Testis (tissue), 3 donors: ENCODE data around the gene PTPRG. TPM values are rescaled to one million over a fixed set of nuclear protein-coding genes. Genes with fewer than 3 reads are reported as not detected.

Experiments
- DNase-seq: peaks from one replicate; pipeline ENCODE4 v3.0.0-alpha.2; 2019
- H3K27ac ChIP-seq, 2 donors: fragments of 200-600 bp; sonication (generic); one replicate each; pipeline ENCODE4 v1.5.1; 2019
- H3K27me3 ChIP-seq: fragments of 200-600 bp; sonication (generic); one replicate; pipeline ENCODE4 v1.5.1; 2019
- H3K36me3 ChIP-seq: fragments of 200-600 bp; sonication (generic); one replicate; pipeline ENCODE4 v1.5.1; 2017; ENCODE audit warnings: low read depth; ENCODE audit errors: missing control alignments
- H3K4me1 ChIP-seq: fragments of 200-600 bp; sonication (generic); one replicate; pipeline ENCODE4 v1.5.1; 2019
- H3K4me3 ChIP-seq, 2 donors: fragments of 200-600 bp; sonication (generic); one replicate each; pipeline ENCODE4 v1.5.1; 2017 to 2019
- H3K9me3 ChIP-seq: fragments of 200-600 bp; sonication (generic); one replicate; pipeline ENCODE4 v1.5.1; 2017
- POLR2A ChIP-seq: fragments of 450-650 bp; IDR thresholded peaks from one replicate; pipeline ENCODE4 v1.6.1; 2017; ENCODE audit warnings: antibody characterized with exemption, mild to moderate bottlenecking, moderate library complexity
- WGBS, 2 donors: methylation state at CpG; one replicate each; pipeline ENCODE4 v1.1.5; 2018; 5-methylcytosine and 5-hydroxymethylcytosine counted together
- intact Hi-C: fragments of 100-400 bp; cut with DNase I; formaldehyde crosslinking; loops from one replicate; pipeline ENCODE4 v1.15.1; 2023; ENCODE audit warnings: low total_unique reads
- polyA plus RNA-seq: library from polyadenylated mRNA; stranded (reverse); fragments of 350-450 nt; fragmentation: Illumina TruSeq; extraction: RNeasy Lipid Tissue Mini Kit (QIAGEN cat#74804); gene quantifications from one replicate; pipeline ENCODE4 v1.2.3, GENCODE V29; 2014; ENCODE audit warnings: low read depth, low replicate concordance; ENCODE audit not compliant: insufficient read depth
- total RNA-seq, 2 donors: library from RNA; depleted of rRNA; stranded (reverse); fragments of >200 nt; gene quantifications; one replicate each; pipeline ENCODE4 v1.2.3, GENCODE V29; 2016
- TF ChIP-seq, protein P1 (sequence below), 3 experiments: fragments of 450-650 bp in 2 of 3; fragments of 200-600 bp in 1 of 3; sonication (generic) in 1 of 3; IDR thresholded peaks; one replicate each; pipeline ENCODE4 v1.5.1; 2016 to 2019; ENCODE audit warnings: antibody characterized with exemption in 3 of 3, mild to moderate bottlenecking in 2 of 3, moderate library complexity in 1 of 3

Gene PTPRG
- total and polyA plus RNA-seq, 3 donors from 2014 or later, result 26.3 to 107 (median 75.4) TPM

DNA sequence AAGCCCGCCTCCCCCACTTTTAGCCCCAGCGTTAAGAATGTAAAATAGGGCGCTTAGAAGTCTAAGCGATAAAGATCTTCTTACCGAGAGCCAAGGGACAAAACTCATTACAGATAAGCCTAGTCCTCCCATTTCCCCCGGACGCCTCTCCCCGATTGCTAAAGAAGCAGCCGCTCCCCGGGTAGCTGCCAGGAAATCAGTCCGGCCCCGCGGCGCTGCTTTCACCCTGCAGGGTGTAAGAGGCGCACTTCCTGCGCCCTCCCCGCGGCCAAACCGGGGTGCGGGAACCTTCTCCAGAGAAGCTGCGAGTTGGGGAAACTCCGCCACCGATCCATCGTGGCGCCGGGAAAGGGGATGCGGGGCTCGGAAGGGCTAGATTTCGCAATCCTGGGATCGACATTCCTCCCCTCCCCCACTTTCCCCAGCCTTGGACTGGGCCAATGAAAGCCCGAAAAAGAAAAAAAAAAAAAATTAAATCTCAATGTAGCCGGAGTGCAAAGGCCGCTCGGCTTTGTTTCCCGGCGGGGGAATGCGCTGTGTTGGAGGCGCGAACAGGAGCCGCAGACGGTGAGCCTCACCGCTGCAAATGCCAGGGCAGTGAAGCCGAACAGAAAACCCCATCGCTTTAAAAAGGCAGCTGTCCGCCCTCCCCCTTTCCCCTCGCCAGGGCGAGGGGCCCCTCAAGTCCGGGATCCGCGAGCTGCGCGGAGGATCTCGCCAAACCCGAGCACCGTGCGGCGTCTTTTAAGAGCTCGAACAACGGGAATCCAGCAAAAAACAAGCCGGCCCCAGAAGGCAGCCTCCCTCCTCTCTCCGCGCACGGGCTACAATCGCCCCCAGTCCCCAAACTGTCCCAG lies 626 bp upstream of the PTPRG start:
- H3K27me3 ChIP-seq, result no peaks in the 10 kb centered on the region
- 0 to 1% methylated on average over 59 to 64 of the region's 64 CpGs for WGBS, 2 donors
- peak; percentile 79 for DNase-seq
- H3K36me3 ChIP-seq, result no peaks in the 10 kb centered on the region
- intact Hi-C loops, result loop anchor here (10.0 kb wide), 2 partner anchors 284 to 624 kb away; no protein-coding TSS in a partner anchor
- H3K27ac ChIP-seq, result peak overlapping the region; percentile 96 to 98
- H3K4me3 ChIP-seq, result peak overlapping the region; percentile 94 to 97
- no peak for TF ChIP-seq POLR2A
- TF ChIP-seq, protein P1, sequence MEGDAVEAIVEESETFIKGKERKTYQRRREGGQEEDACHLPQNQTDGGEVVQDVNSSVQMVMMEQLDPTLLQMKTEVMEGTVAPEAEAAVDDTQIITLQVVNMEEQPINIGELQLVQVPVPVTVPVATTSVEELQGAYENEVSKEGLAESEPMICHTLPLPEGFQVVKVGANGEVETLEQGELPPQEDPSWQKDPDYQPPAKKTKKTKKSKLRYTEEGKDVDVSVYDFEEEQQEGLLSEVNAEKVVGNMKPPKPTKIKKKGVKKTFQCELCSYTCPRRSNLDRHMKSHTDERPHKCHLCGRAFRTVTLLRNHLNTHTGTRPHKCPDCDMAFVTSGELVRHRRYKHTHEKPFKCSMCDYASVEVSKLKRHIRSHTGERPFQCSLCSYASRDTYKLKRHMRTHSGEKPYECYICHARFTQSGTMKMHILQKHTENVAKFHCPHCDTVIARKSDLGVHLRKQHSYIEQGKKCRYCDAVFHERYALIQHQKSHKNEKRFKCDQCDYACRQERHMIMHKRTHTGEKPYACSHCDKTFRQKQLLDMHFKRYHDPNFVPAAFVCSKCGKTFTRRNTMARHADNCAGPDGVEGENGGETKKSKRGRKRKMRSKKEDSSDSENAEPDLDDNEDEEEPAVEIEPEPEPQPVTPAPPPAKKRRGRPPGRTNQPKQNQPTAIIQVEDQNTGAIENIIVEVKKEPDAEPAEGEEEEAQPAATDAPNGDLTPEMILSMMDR (IDR thresholded peaks at IDR 0.05), result peak in 2 of 3 experiments; percentile 0 to 4
- no peaks in the 10 kb centered on the region for H3K9me3 ChIP-seq
- H3K4me1 ChIP-seq, result peaks cover 7% of the 10 kb centered on the region

DNA sequence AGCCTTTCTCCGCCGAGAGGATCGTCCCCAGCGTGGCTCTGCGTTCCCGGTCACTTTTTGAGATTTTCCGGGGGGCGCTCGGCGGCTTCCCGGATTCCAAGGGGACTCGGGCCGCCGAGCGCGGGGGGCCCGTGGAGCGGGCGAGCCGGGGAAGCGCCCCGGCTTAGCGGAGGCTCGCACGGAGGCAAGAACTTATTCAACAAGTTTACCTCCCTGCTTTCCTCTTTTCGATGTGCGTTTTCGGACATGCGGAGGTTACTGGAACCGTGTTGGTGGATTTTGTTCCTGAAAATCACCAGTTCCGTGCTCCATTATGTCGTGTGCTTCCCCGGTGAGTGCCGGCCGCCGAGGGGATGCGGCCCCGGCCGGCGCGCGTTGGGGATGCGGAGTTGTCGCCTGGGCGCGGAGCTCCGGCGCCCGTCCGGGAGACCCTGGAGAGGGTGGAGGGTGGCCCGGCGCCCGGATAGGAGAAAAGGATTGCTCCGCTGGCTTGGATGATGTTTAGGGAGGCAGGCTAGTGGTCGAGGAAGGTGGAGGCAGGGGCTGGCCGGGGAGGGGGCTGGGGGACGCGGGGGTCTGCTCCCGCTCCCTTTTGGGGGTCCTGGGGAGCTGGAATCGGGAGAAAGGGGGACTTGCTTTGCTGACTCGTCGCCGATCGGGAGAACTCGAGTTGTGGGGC lies 810 bp downstream of the PTPRG start:
- Histone ChIP-seq H3K27ac (peak overlapping the region; percentile 96 to 98), H3K9me3 (no peaks in the 10 kb centered on the region), H3K27me3 (no peaks in the 10 kb centered on the region), H3K4me1 (peaks cover 7% of the 10 kb centered on the region), H3K36me3 (no peaks in the 10 kb centered on the region), H3K4me3 (peak overlapping the region; percentile 94 to 97)
- DNase-seq, result no peak
- intact Hi-C loops, result loop anchor here (10.0 kb wide), 2 partner anchors 283 to 623 kb away; no protein-coding TSS in a partner anchor
- TF ChIP-seq POLR2A, result no peak
- TF ChIP-seq, protein P1 (IDR thresholded peaks at IDR 0.05), result no peak
- 0% methylated on average over 13 to 63 of the region's 65 CpGs for WGBS, 2 donors

GRCh38 chr3:61562721-61563312 lies 1.4 kb downstream of the PTPRG start:
- no peak for TF ChIP-seq POLR2A
- TF ChIP-seq, protein P1 (IDR thresholded peaks at IDR 0.05), result no peak
- 0 to 1% methylated on average over 3 to 38 of the region's 44 CpGs for WGBS, 2 donors
- H3K27ac ChIP-seq, result peak overlapping the region; percentile 96 to 98
- intact Hi-C loops, result loop anchor here (10.0 kb wide), 2 partner anchors 282 to 622 kb away; no protein-coding TSS in a partner anchor
- H3K4me3 ChIP-seq, result peak overlapping the region; percentile 94 to 97
- H3K9me3 ChIP-seq, result no peaks in the 10 kb centered on the region
- H3K27me3 ChIP-seq, result no peaks in the 10 kb centered on the region
- peak; percentile 35 for DNase-seq
- peaks cover 7% of the 10 kb centered on the region for H3K4me1 ChIP-seq
- no peaks in the 10 kb centered on the region for H3K36me3 ChIP-seq

GRCh38 chr3:61563313-61564271 lies 2.2 kb downstream of the PTPRG start:
- 1% methylated on average over 23 to 51 of the region's 52 CpGs for WGBS, 2 donors
- intact Hi-C loops, result loop anchor here (10.0 kb wide), 2 partner anchors 281 to 621 kb away; no protein-coding TSS in a partner anchor
- DNase-seq, result no peak
- H3K36me3 ChIP-seq, result no peaks in the 10 kb centered on the region
- H3K27ac ChIP-seq, result peak overlapping the region; percentile 96 to 98
- H3K9me3 ChIP-seq, result no peaks in the 10 kb centered on the region
- TF ChIP-seq, protein P1 (IDR thresholded peaks at IDR 0.05), result no peak
- no peak for TF ChIP-seq POLR2A
- H3K4me3 ChIP-seq, result peak overlapping the region; percentile 94 to 97
- H3K27me3 ChIP-seq, result no peaks in the 10 kb centered on the region
- H3K4me1 ChIP-seq, result peaks cover 7% of the 10 kb centered on the region
